SK-N-DZ (cell line): ENCODE results near the gene CDK19. TPM values are rescaled to one million over a fixed set of nuclear protein-coding genes. Genes with fewer than 3 reads are reported as not detected.
"Not testable (repeated sequence)": the region's sequence is repeated elsewhere in the genome, so short reads cannot be mapped to it uniquely, and the experiment has no call there.

Source experiments
- DNase-seq: peaks from one replicate; pipeline ENCODE4 v3.0.0-alpha.2; 2015; ENCODE audit warnings: low spot score
- polyA plus RNA-seq, 2 experiments: library from polyadenylated mRNA; depleted of rRNA; stranded (reverse); fragments of >200 nt; gene quantifications; 2 replicates each; pipeline ENCODE4 v1.2.3, GENCODE V29; 2014

The CDK19 gene
- polyA plus RNA-seq (2014; cell fraction: cytosol; rRNA removed): 23.1 and 27.4 TPM in 2 replicates
- 24.4 and 25.8 TPM in 2 replicates for polyA plus RNA-seq (2014; cell fraction: nucleus; rRNA removed)

GRCh38 chr6:110815411-110816409 is at the start of gene CDK19:
TSS of gene CDK19 (minus strand) at chr6:110815469. CDS start at chr6:110815136, 333 bp downstream.
- DNase-seq: peak; percentile 99

GRCh38 chr6:110864824-110865223 is 49.6 kb upstream of the CDK19 start:
- no peak for DNase-seq

GRCh38 chr6:110859335-110859792 is 44.1 kb upstream of the CDK19 start:
- DNase-seq: no peak

GRCh38 chr6:110858562-110859214 is 43.4 kb upstream of the CDK19 start:
- no peak for DNase-seq

- DNase-seq: no peak
These were observed 42.7 kb upstream of the CDK19 start for GRCh38 chr6:110858016-110858415.

- DNase-seq: no peak
These were observed 41.0 kb upstream of the CDK19 start for GRCh38 chr6:110856296-110856695.

- no peak for DNase-seq
These were observed 38.6 kb upstream of the CDK19 start for GRCh38 chr6:110853754-110854477.

GRCh38 chr6:110852773-110853172 is 37.5 kb upstream of the CDK19 start:
- no peak for DNase-seq

- DNase-seq: no peak
These were observed 34.5 kb upstream of the CDK19 start for GRCh38 chr6:110849781-110850180.

GRCh38 chr6:110841266-110841665 is 26.0 kb upstream of the CDK19 start:
- DNase-seq: no peak

- DNase-seq: not testable (repeated sequence)
These were observed 20.5 kb upstream of the CDK19 start for GRCh38 chr6:110835751-110836150.

GRCh38 chr6:110833831-110834230 is 18.6 kb upstream of the CDK19 start:
- DNase-seq: no peak

GRCh38 chr6:110831405-110831804 is 16.1 kb upstream of the CDK19 start:
- no peak for DNase-seq

- no peak for DNase-seq
These were observed 13.1 kb upstream of the CDK19 start for GRCh38 chr6:110828396-110828795.

- DNase-seq: no peak
These were observed 11.2 kb upstream of the CDK19 start for GRCh38 chr6:110826236-110827129.

GRCh38 chr6:110823146-110823545 is 7.9 kb upstream of the CDK19 start:
- no peak for DNase-seq

- DNase-seq: no peak
These were observed 7.0 kb upstream of the CDK19 start for GRCh38 chr6:110822249-110822648.

GRCh38 chr6:110816677-110817076 is 1.4 kb upstream of the CDK19 start:
- DNase-seq: no peak

- DNase-seq: no peak
These were observed 256 bp downstream of the CDK19 start for GRCh38 chr6:110815015-110815410.
